Activated T-cell treated with anti-CD3 and anti-CD28 coated beads, Interleukin-2, amount 50 U/mL, for 72 hours (primary cell): Measurements from ENCODE around the gene PDE7B. TPM values are rescaled to one million over a fixed set of nuclear protein-coding genes. Genes with fewer than 3 reads are reported as not detected.

ENCODE experiments used
- ATAC-seq, 2 donors: fragments of 150-1000 bp; cut with Tn5 transposase; replicated peaks in 1 of 2; 2 replicates each; pipeline ENCODE4 v1.10.0; 2021; ENCODE audit warnings: moderate library complexity in 2 of 2, mild to moderate bottlenecking in 1 of 2
- DNase-seq, 2 donors: peaks; one replicate each; pipeline ENCODE4 v3.0.0; 2021 to 2022; ENCODE audit warnings: mixed read lengths in 1 of 2
- H3K27ac Mint-ChIP-seq: one replicate; pipeline ENCODE4 v1.8.0; 2022; ENCODE audit warnings: mild to moderate bottlenecking, moderate library complexity, mixed read lengths
- H3K27me3 Mint-ChIP-seq: one replicate; pipeline ENCODE4 v1.8.0; 2022; ENCODE audit warnings: low read depth, mixed read lengths
- H3K36me3 Mint-ChIP-seq, 2 donors: one replicate each; pipeline ENCODE4 v1.8.0; 2022; ENCODE audit warnings: mixed read lengths in 2 of 2, mild to moderate bottlenecking in 1 of 2; ENCODE audit not compliant: insufficient read depth in 2 of 2
- H3K4me1 Mint-ChIP-seq: one replicate; pipeline ENCODE4 v1.8.0; 2022; ENCODE audit warnings: low read depth, mixed read lengths
- H3K4me3 Mint-ChIP-seq, 2 donors: one replicate each; pipeline ENCODE4 v1.8.0; 2022; ENCODE audit warnings: mild to moderate bottlenecking in 2 of 2, mixed read lengths in 2 of 2, moderate library complexity in 2 of 2
- H3K9me3 Mint-ChIP-seq, 2 donors: one replicate each; pipeline ENCODE4 v1.8.0; 2022; ENCODE audit warnings: mixed read lengths in 2 of 2
- total RNA-seq, 2 donors: library from RNA; stranded (reverse); gene quantifications; one replicate each; pipeline ENCODE4 v1.2.3, GENCODE V29; 2022

The PDE7B gene
- total RNA-seq, 2 donors from 2014 or later, result 1.00 to 4.2 TPM

GRCh38 chr6:135962731-135963130, 111.2 kb downstream of the PDE7B start:
- Mint-ChIP-seq H3K27me3 (no peaks in the 10 kb centered on the region), H3K9me3 (peaks cover 1 to 3% of the 10 kb centered on the region in 2 donors), H3K4me3 (no peak overlapping the region), H3K27ac (no peak overlapping the region), H3K4me1 (no peaks in the 10 kb centered on the region), H3K36me3 (peaks cover 1 to 3% of the 10 kb centered on the region in 2 donors)
- DNase-seq (no peak), ATAC-seq (no peak)

DNA sequence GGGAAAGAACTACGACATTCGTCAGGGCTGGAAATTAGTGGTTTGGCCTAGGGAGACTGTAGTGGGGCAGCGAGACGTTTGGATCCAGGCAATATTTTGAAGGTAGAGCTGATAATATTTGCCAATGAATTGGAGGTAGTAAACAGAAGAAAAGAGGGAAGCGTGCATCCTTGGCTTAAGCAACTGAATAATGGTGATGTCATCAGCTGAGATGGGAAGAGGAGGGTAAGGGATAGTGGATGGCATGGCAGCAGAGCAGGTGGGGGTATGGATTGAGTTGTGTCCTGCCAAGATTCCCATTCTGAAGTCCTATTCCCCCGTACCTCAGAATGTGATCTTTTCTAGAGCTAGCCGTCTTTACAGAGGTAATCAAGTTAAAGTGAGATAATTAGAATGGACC, 119.2 kb downstream of the PDE7B start:
- Mint-ChIP-seq H3K27me3 (no peaks in the 10 kb centered on the region), H3K36me3 (no peaks in the 10 kb centered on the region), H3K9me3 (peaks cover 1 to 2% of the 10 kb centered on the region in 2 donors), H3K27ac (no peak overlapping the region), H3K4me3 (no peak overlapping the region), H3K4me1 (no peaks in the 10 kb centered on the region)
- no peak for DNase-seq
- ATAC-seq, result no peak

- ATAC-seq, result no peak
- no peak overlapping the region for H3K27ac Mint-ChIP-seq
- no peaks in the 10 kb centered on the region for H3K4me1 Mint-ChIP-seq
- no peak overlapping the region for H3K4me3 Mint-ChIP-seq
- H3K36me3 Mint-ChIP-seq, result no peaks in the 10 kb centered on the region
- no peaks in the 10 kb centered on the region for H3K27me3 Mint-ChIP-seq
- DNase-seq, result no peak
- H3K9me3 Mint-ChIP-seq, result peaks cover 1 to 2% of the 10 kb centered on the region in 2 donors
Observed at GRCh38 chr6:135971351-135971750, 119.8 kb downstream of the PDE7B start.

GRCh38 chr6:135972150-135972549, 120.6 kb downstream of the PDE7B start:
- DNase-seq (no peak), ATAC-seq (no peak)
- no peaks in the 10 kb centered on the region for H3K27me3 Mint-ChIP-seq
- H3K4me1 Mint-ChIP-seq, result no peaks in the 10 kb centered on the region
- H3K27ac Mint-ChIP-seq, result no peak overlapping the region
- no peaks in the 10 kb centered on the region for H3K36me3 Mint-ChIP-seq
- H3K9me3 Mint-ChIP-seq, result peaks cover 1 to 2% of the 10 kb centered on the region in 2 donors
- H3K4me3 Mint-ChIP-seq, result no peak overlapping the region

DNA sequence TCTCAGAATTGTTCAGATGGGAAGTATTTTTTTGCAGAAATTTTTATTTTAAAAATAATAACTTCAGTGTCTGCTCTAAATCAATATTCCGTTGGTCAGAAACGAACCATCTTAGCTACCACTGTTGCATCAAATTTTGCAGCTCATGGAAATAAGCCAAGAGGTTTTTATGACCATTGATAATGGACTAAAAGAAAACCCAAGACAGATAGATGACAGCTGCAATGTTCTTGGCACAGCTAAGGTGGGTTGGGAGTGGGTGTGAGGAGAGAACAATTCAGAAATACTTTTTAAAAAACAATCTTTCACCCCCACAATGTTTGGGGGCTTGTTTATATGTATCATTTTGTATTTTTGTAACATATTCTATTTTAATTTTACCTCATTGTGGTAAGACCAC, 121.1 kb downstream of the PDE7B start:
- Mint-ChIP-seq H3K36me3 (no peaks in the 10 kb centered on the region), H3K27me3 (no peaks in the 10 kb centered on the region), H3K27ac (no peak overlapping the region), H3K4me3 (no peak overlapping the region), H3K4me1 (no peaks in the 10 kb centered on the region), H3K9me3 (peaks cover 1 to 2% of the 10 kb centered on the region in 2 donors)
- no peak for ATAC-seq
- no peak for DNase-seq

DNA sequence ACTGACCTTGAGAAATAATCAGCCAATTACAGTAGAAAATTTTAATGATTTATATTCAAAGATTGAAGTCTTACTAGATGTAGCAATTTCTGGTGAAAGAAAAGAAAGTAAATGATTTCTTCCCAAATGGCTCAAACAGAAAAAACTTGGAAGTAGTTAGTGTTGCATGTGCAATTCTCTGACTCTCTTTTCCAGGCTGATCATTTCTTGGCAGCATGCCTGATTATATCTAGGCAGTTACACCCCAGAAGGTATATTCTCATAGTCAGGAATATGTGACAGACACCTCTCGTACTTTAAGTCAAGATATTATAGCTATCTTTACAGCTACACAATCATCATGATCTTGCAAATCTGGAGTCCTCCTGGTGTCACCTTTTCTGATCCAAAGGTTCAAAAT, 122.9 kb downstream of the PDE7B start:
- Mint-ChIP-seq H3K9me3 (peaks cover 1 to 2% of the 10 kb centered on the region in 2 donors), H3K4me1 (no peaks in the 10 kb centered on the region), H3K36me3 (peaks cover 0 to under 1% of the 10 kb centered on the region in 2 donors), H3K27me3 (no peaks in the 10 kb centered on the region), H3K27ac (no peak overlapping the region), H3K4me3 (no peak overlapping the region)
- no peak for ATAC-seq
- no peak for DNase-seq

GRCh38 chr6:135976585-135976984, 125.1 kb downstream of the PDE7B start:
- H3K4me3 Mint-ChIP-seq, result no peak overlapping the region
- peaks cover 0 to 2% of the 10 kb centered on the region in 2 donors for H3K36me3 Mint-ChIP-seq
- no peaks in the 10 kb centered on the region for H3K27me3 Mint-ChIP-seq
- DNase-seq (no peak), ATAC-seq (no peak)
- peaks cover 0 to 1% of the 10 kb centered on the region in 2 donors for H3K9me3 Mint-ChIP-seq
- H3K27ac Mint-ChIP-seq, result no peak overlapping the region
- H3K4me1 Mint-ChIP-seq, result no peaks in the 10 kb centered on the region

DNA sequence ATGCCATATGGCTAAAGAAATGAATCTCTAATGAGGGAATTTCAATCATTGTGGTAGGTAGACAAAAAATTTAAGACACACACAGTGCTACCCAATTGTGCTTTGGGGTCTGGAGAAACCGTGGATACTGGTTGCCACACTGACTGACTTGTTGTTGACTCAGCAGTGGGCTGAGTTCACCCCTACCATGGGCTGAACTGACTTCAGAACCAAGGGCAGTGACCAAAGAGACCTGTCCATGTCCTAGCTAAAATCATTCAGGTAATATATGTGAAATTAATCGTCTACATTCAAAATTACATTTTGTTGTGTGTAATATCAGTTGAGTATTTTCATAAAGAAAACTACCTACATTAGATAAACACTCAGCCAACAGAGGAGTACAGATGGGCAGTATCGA, 131.6 kb downstream of the PDE7B start:
- no peaks in the 10 kb centered on the region for H3K27me3 Mint-ChIP-seq
- no peak overlapping the region for H3K4me3 Mint-ChIP-seq
- ATAC-seq (no peak), DNase-seq (no peak)
- H3K36me3 Mint-ChIP-seq, result peaks cover 0 to 2% of the 10 kb centered on the region in 2 donors
- no peaks in the 10 kb centered on the region for H3K4me1 Mint-ChIP-seq
- H3K27ac Mint-ChIP-seq, result no peak overlapping the region
- no peaks in the 10 kb centered on the region for H3K9me3 Mint-ChIP-seq

- no peaks in the 10 kb centered on the region for H3K4me1 Mint-ChIP-seq
- ATAC-seq (no peak), DNase-seq (no peak)
- H3K9me3 Mint-ChIP-seq, result no peaks in the 10 kb centered on the region
- no peaks in the 10 kb centered on the region for H3K27me3 Mint-ChIP-seq
- H3K27ac Mint-ChIP-seq, result no peak overlapping the region
- no peak overlapping the region for H3K4me3 Mint-ChIP-seq
- H3K36me3 Mint-ChIP-seq, result peaks cover 0 to 2% of the 10 kb centered on the region in 2 donors
Observed at GRCh38 chr6:135983718-135984343, 132.3 kb downstream of the PDE7B start.

DNA sequence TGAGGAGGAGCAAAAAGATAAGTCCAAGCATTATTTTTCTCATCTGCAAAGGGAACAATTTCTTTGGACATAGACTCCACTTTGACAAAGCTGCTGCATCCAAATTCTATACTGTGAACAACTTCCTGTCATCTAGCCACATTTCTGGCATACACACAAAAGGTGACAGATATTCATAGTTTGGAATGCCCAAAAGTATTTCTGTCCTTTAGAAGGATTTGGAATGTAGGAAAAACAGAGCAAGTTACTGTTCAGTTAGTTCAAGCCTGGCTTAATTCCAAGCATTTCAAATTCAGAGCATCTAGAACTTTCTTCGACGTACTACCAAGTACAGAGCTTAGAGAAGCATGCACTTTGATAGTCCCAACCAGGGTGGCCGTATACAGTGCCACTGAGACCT, 134.0 kb downstream of the PDE7B start:
- no peak overlapping the region for H3K27ac Mint-ChIP-seq
- H3K4me1 Mint-ChIP-seq, result no peaks in the 10 kb centered on the region
- H3K9me3 Mint-ChIP-seq, result no peaks in the 10 kb centered on the region
- H3K36me3 Mint-ChIP-seq, result no peaks in the 10 kb centered on the region
- H3K4me3 Mint-ChIP-seq, result no peak overlapping the region
- ATAC-seq, result no peak
- DNase-seq, result no peak
- H3K27me3 Mint-ChIP-seq, result no peaks in the 10 kb centered on the region

DNA sequence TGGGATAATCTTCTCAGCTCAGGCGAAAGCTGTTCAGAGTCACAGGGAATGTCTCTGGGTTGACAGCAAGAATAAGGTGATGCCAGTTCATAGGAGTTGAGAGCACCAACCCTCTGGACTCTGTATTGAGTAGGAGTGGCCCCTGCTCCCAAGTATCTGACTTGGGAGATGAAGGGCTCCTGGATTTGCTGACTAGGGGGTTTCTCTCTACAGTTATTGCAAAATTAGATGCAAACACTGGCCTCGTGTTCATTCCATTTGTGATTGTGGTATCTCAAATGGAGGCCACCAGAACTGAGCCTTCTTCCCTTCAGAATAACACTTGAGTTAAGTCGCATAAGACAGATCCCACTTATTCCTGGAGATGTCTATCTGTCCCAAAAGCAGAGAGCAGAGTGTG, 135.7 kb downstream of the PDE7B start:
- ATAC-seq, result no peak
- Mint-ChIP-seq H3K9me3 (no peaks in the 10 kb centered on the region), H3K36me3 (peaks cover 0 to 1% of the 10 kb centered on the region in 2 donors), H3K27ac (no peak overlapping the region), H3K4me3 (no peak overlapping the region), H3K27me3 (no peaks in the 10 kb centered on the region), H3K4me1 (no peaks in the 10 kb centered on the region)
- no peak for DNase-seq

GRCh38 chr6:135990439-135990838, 138.9 kb downstream of the PDE7B start:
- Mint-ChIP-seq H3K27ac (no peak overlapping the region), H3K9me3 (no peaks in the 10 kb centered on the region), H3K36me3 (peaks cover 0 to 1% of the 10 kb centered on the region in 2 donors), H3K4me1 (no peaks in the 10 kb centered on the region), H3K27me3 (no peaks in the 10 kb centered on the region), H3K4me3 (no peak overlapping the region)
- DNase-seq (no peak), ATAC-seq (no peak)

- H3K27me3 Mint-ChIP-seq, result no peaks in the 10 kb centered on the region
- no peak overlapping the region for H3K27ac Mint-ChIP-seq
- no peaks in the 10 kb centered on the region for H3K4me1 Mint-ChIP-seq
- H3K9me3 Mint-ChIP-seq, result no peaks in the 10 kb centered on the region
- H3K4me3 Mint-ChIP-seq, result no peak overlapping the region
- no peak for DNase-seq
- peaks cover 0 to 1% of the 10 kb centered on the region in 2 donors for H3K36me3 Mint-ChIP-seq
- ATAC-seq, result no peak
Observed at GRCh38 chr6:135990855-135991464, 139.5 kb downstream of the PDE7B start.

GRCh38 chr6:135992739-135993138, 141.2 kb downstream of the PDE7B start:
- no peak for DNase-seq
- no peak overlapping the region for H3K27ac Mint-ChIP-seq
- H3K36me3 Mint-ChIP-seq, result peaks cover 0 to 1% of the 10 kb centered on the region in 2 donors
- H3K9me3 Mint-ChIP-seq, result no peaks in the 10 kb centered on the region
- H3K4me3 Mint-ChIP-seq, result no peak overlapping the region
- no peaks in the 10 kb centered on the region for H3K27me3 Mint-ChIP-seq
- no peak for ATAC-seq
- no peaks in the 10 kb centered on the region for H3K4me1 Mint-ChIP-seq
